HG03460 (cell line): ENCODE measurements around the gene C3.
"Not testable (repeated sequence)": the region's sequence is repeated elsewhere in the genome, so short reads cannot be mapped to it uniquely, and the experiment has no call there.

Experiments
- ATAC-seq: cut with Tn5 transposase; IDR thresholded peaks from one replicate; pipeline ENCODE4 v1.9.1; 2021; ENCODE audit not compliant: unreplicated experiment

C3 gene

GRCh38 chr19:6713773-6714692 lies 6.4 kb downstream of the C3 start:
- ATAC-seq = no peak

DNA sequence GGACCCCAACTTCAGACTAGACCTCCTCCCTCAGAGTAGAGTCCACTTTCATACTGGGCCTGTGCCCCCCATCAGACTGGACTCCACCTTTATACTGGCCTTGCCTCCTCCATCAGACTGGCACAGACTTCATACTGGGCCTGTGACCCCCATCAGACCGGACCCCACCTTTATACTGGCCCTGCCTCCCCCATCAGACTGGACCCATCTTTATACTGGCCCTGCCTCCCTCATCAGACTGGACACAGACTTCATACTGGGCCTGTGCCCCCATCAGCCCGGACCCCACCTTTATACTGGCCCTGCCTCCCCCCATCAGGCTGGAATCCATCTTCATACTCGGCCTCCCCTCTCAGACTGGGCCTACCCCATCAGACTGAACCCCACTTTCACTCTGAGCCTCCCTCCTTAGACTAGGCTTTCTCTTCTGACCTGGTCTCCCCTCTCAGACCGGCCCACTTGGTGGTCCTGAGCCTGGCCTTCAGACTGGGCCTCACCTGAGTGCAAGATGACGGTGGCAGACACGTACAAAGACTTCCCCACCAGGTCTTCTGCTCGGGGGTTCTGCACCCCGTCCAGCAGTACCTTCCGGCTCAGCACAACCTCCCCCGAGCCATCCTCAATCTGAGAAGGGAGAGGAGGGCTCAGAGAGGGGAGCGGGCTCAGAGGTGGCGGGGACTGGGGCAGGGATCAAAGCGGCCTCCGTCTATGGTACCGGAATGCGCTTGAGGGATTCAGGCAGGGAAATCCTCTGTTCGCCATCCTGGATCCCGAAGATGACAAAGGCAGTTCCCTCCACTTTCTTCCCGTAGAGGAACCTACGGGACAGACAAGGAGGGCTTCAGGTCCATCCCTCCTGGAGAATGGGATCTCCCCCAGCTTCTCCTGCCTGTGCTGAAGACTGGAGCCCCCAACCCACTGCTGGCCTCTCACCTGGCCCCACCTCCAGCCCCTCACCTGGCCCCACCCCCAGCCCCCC lies 7.5 kb downstream of the C3 start:
- no peak for ATAC-seq

DNA sequence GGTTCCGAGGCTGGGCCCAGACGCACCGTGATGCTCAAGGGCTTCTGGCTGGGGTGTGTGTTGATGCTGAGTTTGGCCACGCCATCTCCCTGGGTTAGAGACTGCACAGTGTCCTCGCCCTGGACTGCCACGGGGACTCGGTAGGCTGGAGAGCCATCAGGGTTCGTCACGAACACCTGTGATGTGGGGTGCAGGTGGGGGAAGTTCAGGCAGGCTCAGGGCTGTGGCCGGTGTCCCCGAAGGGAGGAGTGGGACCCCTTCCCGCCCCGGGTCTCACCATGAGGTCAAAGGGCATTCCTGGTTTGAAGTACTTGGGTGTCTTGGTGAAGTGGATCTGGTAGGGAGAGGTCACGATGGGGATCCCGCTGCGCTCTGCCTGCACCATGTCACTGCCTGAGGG lies 8.2 kb downstream of the C3 start:
- ATAC-seq = no peak

- ATAC-seq = no peak
Observed at GRCh38 chr19:6711605-6712004, 8.8 kb downstream of the C3 start.

DNA sequence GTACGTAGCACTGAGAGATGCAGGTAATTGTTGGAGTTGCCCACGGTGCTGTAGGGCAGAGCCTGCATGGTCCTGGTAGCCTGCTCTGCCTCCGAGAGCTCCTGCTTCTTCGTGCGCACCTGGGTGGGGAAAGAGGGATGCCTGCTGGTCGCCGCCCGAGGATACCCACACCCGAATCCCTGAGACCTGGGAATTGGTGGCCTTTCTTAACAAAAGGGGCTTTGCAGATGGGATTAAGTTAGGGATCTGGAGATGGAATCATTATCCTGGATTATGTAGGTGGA lies 9.4 kb downstream of the C3 start:
- ATAC-seq = no peak

- no peak for ATAC-seq
Observed at GRCh38 chr19:6710273-6711077, 10.0 kb downstream of the C3 start.

- ATAC-seq = no peak
Observed at GRCh38 chr19:6709549-6709948, 10.9 kb downstream of the C3 start.

DNA sequence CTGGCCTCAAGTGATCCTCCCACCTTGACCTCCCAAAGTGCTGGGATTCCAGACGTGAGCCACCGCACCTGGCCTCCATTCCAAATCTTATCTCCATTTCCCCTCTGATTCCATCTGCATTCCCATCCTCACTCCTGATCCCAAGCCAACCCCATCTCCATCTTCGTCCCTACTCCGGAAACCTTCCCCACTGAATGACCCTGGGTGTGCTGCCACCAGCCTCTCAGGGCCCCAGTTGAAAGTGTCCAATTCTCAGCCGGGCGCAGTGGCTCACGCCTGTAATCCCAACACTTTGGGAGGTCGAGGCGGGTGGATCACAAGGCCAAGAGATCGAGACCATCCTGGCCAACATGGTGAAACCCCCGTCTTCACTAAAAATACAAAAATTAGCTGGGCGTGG lies 11.5 kb downstream of the C3 start:
- not testable (repeated sequence) for ATAC-seq

DNA sequence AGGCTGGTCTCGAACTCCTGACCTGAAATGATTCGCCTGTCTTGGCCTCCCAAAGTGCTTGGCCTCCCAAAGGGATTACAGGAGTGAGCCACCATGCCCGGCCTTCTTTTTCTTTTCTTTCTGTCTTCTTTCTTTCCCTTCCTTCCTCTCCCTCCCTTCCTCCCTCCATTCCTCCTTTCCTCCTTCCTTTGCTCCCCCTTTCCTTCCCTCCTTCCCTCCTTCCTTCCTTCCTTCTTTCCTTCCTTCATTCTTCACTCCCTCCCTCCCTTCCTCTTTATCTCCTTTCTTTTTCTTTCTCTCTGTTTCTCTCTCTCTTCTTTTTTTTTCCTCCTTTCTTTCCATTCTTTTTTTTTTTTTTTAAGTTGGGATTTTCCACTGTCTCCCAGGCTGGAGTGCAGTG lies 12.1 kb downstream of the C3 start:
- no peak for ATAC-seq

DNA sequence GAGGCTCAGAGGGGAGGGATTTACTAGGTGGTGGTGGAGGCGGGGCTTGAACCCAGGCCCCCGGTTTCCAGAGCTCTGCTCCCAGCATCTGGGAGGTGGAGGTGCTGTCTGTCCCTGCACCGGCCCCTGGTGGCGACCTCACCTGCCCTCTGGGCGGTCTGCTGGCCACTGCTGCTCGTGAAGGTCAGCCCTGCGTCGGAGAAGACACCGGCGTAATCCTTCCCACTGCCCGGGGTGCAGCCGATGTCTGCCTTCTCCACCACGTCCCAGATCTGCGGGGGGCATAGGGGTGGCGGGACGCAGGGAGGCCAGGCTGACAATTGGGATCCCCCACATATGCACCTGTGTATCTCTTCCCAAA lies 12.8 kb downstream of the C3 start:
- no peak for ATAC-seq

DNA sequence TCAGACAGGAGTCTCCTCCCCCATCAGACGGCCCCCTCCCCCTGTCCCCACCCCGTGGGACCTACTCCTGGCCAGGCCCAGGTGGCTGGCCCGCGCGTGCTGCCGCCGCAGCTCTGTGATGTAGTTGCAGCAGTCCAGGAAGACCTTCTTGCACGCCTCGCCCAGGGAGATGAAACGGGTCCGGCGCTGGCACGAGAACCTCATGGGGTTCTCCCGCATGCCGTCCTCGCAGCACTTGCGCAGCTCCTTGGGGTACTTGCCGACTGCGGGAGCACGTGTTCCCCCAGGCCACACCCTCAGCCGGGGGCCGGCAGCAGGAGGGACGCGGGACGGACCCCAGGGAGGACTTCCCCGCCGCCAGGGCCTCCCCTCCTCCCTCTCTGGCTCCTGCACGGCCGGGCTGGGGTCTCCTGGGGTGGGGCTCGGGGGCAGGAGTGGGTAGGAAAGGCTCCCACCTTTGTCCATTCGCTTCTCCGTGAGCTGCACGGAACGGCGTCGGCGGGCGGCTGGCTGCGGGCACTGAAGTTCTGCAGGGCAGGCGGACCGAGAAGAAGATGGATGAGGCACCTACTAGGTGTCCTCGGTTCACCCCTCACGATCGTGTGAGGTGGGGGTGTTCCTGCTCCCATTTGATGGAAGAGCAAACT lies 13.3 kb downstream of the C3 start:
- ATAC-seq = no peak

DNA sequence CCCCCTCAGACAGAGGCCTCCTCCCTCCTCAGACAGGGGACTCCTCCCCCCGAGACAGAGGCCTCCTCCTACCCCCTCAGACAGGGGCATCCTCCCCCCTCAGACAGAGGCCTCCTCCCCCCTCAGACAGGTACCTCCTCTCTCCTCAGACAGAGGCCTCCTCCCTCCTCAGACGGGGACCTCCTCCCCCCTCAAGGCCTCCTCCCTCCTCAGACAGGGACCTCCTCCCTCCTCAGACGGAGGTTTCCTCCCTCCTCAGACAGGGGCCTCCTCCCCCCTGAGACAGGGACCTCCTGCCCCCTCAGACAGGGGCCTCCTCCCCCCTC lies 13.9 kb downstream of the C3 start:
- no peak for ATAC-seq

- no peak for ATAC-seq
Observed at GRCh38 chr19:6705931-6706632, 14.4 kb downstream of the C3 start.

- ATAC-seq = no peak
Observed at GRCh38 chr19:6700586-6701316, 19.7 kb downstream of the C3 start.

- no peak for ATAC-seq
Observed at GRCh38 chr19:6699935-6700334, 20.5 kb downstream of the C3 start.

- ATAC-seq = no peak
Observed at GRCh38 chr19:6697291-6697690, 23.2 kb downstream of the C3 start.

- no peak for ATAC-seq
Observed at GRCh38 chr19:6696239-6696820, 24.1 kb downstream of the C3 start.

DNA sequence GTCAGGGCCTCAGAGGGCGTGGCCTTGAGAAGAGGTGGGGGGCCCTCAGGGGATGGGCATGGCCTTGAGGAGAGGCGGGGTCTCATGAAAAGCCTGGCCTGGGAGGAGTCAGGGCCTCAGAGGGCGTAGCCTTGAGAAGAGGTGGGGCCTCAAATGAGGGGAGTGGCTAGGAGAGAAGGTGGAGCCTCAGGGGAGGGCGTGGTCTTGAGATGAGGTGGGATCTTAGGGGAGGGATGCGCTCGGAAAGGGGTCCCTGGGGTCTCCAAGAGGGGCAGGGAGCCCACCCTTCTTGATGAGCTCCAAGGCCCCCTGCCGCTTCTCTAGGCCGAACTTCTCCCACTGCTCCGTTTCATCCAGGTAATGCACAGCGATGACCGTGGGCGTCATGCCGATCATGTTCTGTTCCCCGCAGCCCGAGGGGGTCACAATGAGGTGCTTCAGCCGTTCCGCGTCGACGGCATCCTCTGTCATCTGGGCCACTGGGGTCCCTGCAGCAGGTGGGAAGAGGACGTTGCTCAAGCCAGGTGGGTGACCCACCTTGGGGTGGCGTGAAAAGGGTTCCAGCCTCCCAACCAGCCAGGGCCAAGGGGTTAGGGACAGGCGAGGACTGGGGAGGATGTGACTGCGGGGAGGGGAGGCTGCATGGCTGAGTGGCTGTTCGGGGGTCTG lies 26.2 kb downstream of the C3 start:
- no peak for ATAC-seq

- no peak for ATAC-seq
Observed at GRCh38 chr19:6693681-6694080, 26.8 kb downstream of the C3 start.
